Liver (tissue), 9 donors: ENCODE results near the gene MPC1. TPM values are rescaled to one million over a fixed set of nuclear protein-coding genes. Genes with fewer than 3 reads are reported as not detected.

Experiments
- DNase-seq: peaks from one replicate; pipeline ENCODE4 v3.0.0-alpha.2; 2017; ENCODE audit warnings: low spot score
- H3K27ac ChIP-seq, 2 donors: one replicate each; pipeline ENCODE4 v1.7.0; 2013; ENCODE audit warnings: inconsistent platforms in 2 of 2, low read length in 2 of 2, control low read depth in 1 of 2, low read depth in 1 of 2, mild to moderate bottlenecking in 1 of 2
- H3K27me3 ChIP-seq, 4 donors: one replicate each; pipeline versions ENCODE4 v1.6.1 to v1.7.0; 2013; ENCODE audit warnings: low read length in 3 of 4, inconsistent platforms in 1 of 4, mild to moderate bottlenecking in 1 of 4, moderate library complexity in 1 of 4; ENCODE audit not compliant: control insufficient read depth in 4 of 4, insufficient read depth in 4 of 4
- H3K36me3 ChIP-seq, 4 donors: one replicate each; pipeline versions ENCODE4 v1.6.1 to v1.7.0; 2013; ENCODE audit warnings: low read length in 3 of 4, mild to moderate bottlenecking in 3 of 4, low read depth in 1 of 4, moderate library complexity in 1 of 4; ENCODE audit not compliant: control insufficient read depth in 4 of 4, insufficient read depth in 3 of 4
- H3K4me1 ChIP-seq, 4 donors: one replicate each; pipeline versions ENCODE4 v1.6.1 to v1.7.0; 2013; ENCODE audit warnings: low read length in 3 of 4, mild to moderate bottlenecking in 3 of 4, moderate library complexity in 1 of 4; ENCODE audit not compliant: control insufficient read depth in 4 of 4, insufficient read depth in 4 of 4
- H3K4me3 ChIP-seq, 3 donors: one replicate each; pipeline versions ENCODE4 v1.6.1 to v1.7.0; 2013; ENCODE audit warnings: low read length in 3 of 3, control low read depth in 1 of 3, low read depth in 1 of 3, mild to moderate bottlenecking in 1 of 3
- H3K9ac ChIP-seq, 2 donors: one replicate each; pipeline ENCODE4 v1.7.0; 2013; ENCODE audit warnings: low read length in 2 of 2, mild to moderate bottlenecking in 2 of 2, moderate library complexity in 2 of 2, control low read depth in 1 of 2, low read depth in 1 of 2
- H3K9me3 ChIP-seq, 4 donors: one replicate each; pipeline versions ENCODE4 v1.6.1 to v1.7.0; 2013; ENCODE audit warnings: low read length in 3 of 4; ENCODE audit not compliant: control insufficient read depth in 4 of 4
- ATF3 ChIP-seq: IDR thresholded peaks from 2 replicates; pipeline ENCODE4 v1.6.1; 2016; ENCODE audit warnings: antibody characterized with exemption
- EGR1 ChIP-seq, 2 donors: IDR thresholded peaks; 2 replicates each; pipeline ENCODE4 v1.6.1; 2016 to 2018; ENCODE audit warnings: antibody characterized with exemption in 2 of 2, low read depth in 2 of 2
- FOXA1 ChIP-seq: IDR thresholded peaks from 2 replicates; pipeline ENCODE4 v1.6.1; 2016; ENCODE audit warnings: antibody characterized with exemption
- FOXA2 ChIP-seq: IDR thresholded peaks from 2 replicates; pipeline ENCODE4 v1.6.1; 2016; ENCODE audit warnings: antibody characterized with exemption
- HNF4G ChIP-seq: IDR thresholded peaks from 2 replicates; pipeline ENCODE4 v1.6.1; 2016; ENCODE audit warnings: antibody characterized with exemption
- JUND ChIP-seq, 2 donors: IDR thresholded peaks; 2 replicates each; pipeline ENCODE4 v1.6.1; 2016; ENCODE audit warnings: antibody characterized with exemption in 2 of 2
- MAX ChIP-seq: IDR thresholded peaks from 2 replicates; pipeline ENCODE4 v1.6.1; 2016; ENCODE audit warnings: antibody characterized with exemption
- NR2F2 ChIP-seq: IDR thresholded peaks from 2 replicates; pipeline ENCODE4 v1.6.1; 2016; ENCODE audit warnings: antibody characterized with exemption
- RXRA ChIP-seq, 2 donors: IDR thresholded peaks; 2 replicates each; pipeline ENCODE4 v1.6.1; 2017 to 2018; ENCODE audit warnings: antibody characterized with exemption in 2 of 2, mild to moderate bottlenecking in 1 of 2
- SP1 ChIP-seq: IDR thresholded peaks from 2 replicates; pipeline ENCODE4 v1.6.1; 2018; ENCODE audit warnings: antibody characterized with exemption, mild to moderate bottlenecking
- TAF1 ChIP-seq: conservative IDR thresholded peaks from 2 replicates; pipeline ENCODE4 v1.6.1; 2016; ENCODE audit warnings: antibody characterized with exemption, mild to moderate bottlenecking
- WGBS: extraction: QIAGEN DNeasy Blood & Tissue Kit; methylation state at CpG from one replicate; pipeline ENCODE4 v1.1.7; 2013; 5-methylcytosine and 5-hydroxymethylcytosine counted together
- polyA plus RNA-seq, 2 donors: library from polyadenylated mRNA; stranded (reverse) in 1 of 2; unstranded in 1 of 2; fragments of 200-250 nt in 1 of 2; fragments of >200 nt in 1 of 2; fragmentation: Nextera tagmentation in 1 of 2; extraction: Ambion mirVana in 1 of 2; gene quantifications; one replicate each; pipeline versions ENCODE4 v1.2.1 to v1.2.3, GENCODE V29; 2013 to 2015
- total RNA-seq, 2 donors: library from RNA; depleted of rRNA; stranded (reverse); fragments of >200 nt; gene quantifications; one replicate each; pipeline ENCODE4 v1.2.3, GENCODE V29; 2014
- TF ChIP-seq, protein P1 (sequence below): IDR thresholded peaks from 2 replicates; pipeline ENCODE4 v1.6.1; 2016; ENCODE audit warnings: antibody characterized with exemption
- TF ChIP-seq, protein P2 (sequence below): IDR thresholded peaks from 2 replicates; pipeline ENCODE4 v1.6.1; 2016; ENCODE audit warnings: antibody characterized with exemption, mild to moderate bottlenecking
- donor health status: healthy.
- donor health status: healthy.
- donor health status: healthy.
- donor health status: healthy.
- donor health status: healthy.

Gene MPC1
- total and polyA plus RNA-seq, 4 donors = 79.7 to 478 (median 237) TPM

DNA sequence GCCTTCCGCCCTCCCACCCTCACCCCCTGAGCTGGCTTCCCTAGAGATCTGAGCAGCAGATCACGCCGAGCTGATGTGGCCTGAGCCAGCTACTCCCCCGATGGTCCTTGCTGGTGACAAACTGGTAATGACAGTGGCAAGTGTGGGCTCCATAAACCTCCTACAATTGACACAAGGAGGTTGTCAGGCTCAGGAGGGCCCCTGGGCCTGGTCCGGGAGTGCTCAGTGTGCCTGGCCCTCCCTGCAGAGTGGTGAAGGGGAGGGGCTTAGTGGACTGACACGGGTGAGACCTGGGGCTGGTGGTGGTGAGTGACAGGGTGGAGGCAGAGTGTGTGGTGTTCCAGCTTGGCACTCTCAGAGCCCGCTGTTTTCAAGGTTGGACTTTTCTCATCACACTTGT is 22.6 kb upstream of the MPC1 start:
- Histone ChIP-seq H3K27ac (no peak overlapping the region), H3K9ac (no peak overlapping the region), H3K4me3 (no peak overlapping the region), H3K4me1 (peaks cover 0 to 16% (median 10%) of the 10 kb centered on the region in 4 donors), H3K27me3 (no peaks in the 10 kb centered on the region), H3K36me3 (no peaks in the 10 kb centered on the region), H3K9me3 (no peaks in the 10 kb centered on the region)
- no peak for DNase-seq
- WGBS = 82% methylated on average over 7 of the region's 7 CpGs
- TF ChIP-seq NR2F2 (no peak), EGR1 (IDR thresholded peaks at IDR 0.05; ENCODE audit: low read depth in 2 of 2) (no peak), HNF4G (no peak), JUND (IDR thresholded peaks at IDR 0.05) (no peak), SP1 (no peak), RXRA (IDR thresholded peaks at IDR 0.05) (no peak), ATF3 (no peak), TAF1 (no peak), MAX (no peak), FOXA1 (no peak)

DNA sequence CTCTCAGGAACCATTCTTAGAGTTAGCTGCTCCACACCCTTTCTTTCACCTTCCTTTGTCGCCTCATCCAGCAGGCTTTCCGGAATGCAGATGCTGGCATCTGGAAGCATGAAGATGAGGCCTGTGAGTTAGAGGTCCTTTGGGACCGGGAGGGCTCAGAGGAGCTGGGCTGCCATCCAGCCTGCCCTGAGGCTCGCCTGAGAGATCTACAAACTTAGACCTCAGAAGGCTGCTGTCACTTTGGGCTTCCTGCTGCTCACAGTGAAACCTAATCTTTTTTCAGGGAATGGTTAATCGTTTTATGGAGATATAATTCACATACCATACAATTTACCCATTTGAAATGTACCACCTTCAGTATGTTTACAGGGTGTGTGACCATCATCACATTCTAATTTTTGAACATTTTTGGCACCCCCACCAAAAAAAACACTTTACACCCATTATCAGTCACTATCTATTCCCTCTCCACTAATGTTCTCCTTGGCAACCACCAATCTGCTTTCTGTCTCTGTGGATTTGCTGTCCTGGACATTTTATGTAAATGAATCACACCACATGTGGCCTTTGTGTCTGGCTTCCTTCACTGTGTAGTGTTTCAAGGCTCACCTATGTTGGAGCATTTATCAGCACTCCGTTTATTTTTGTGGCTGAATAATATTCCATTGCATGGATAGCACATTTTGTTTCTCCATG is 20.0 kb upstream of the MPC1 start:
- H3K9ac ChIP-seq = no peak overlapping the region
- no peak overlapping the region for H3K27ac ChIP-seq
- no peak overlapping the region for H3K4me3 ChIP-seq
- H3K4me1 ChIP-seq = peaks cover 0 to 19% (median 15%) of the 10 kb centered on the region in 4 donors
- H3K27me3 ChIP-seq = no peaks in the 10 kb centered on the region
- 80% methylated on average over 6 of the region's 6 CpGs for WGBS
- TF ChIP-seq FOXA1 = no peak
- no peak for TF ChIP-seq MAX
- TF ChIP-seq FOXA2 = no peak
- TF ChIP-seq, protein P1, sequence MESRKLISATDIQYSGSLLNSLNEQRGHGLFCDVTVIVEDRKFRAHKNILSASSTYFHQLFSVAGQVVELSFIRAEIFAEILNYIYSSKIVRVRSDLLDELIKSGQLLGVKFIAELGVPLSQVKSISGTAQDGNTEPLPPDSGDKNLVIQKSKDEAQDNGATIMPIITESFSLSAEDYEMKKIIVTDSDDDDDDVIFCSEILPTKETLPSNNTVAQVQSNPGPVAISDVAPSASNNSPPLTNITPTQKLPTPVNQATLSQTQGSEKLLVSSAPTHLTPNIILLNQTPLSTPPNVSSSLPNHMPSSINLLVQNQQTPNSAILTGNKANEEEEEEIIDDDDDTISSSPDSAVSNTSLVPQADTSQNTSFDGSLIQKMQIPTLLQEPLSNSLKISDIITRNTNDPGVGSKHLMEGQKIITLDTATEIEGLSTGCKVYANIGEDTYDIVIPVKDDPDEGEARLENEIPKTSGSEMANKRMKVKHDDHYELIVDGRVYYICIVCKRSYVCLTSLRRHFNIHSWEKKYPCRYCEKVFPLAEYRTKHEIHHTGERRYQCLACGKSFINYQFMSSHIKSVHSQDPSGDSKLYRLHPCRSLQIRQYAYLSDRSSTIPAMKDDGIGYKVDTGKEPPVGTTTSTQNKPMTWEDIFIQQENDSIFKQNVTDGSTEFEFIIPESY = no peak
- TF ChIP-seq, protein P2, sequence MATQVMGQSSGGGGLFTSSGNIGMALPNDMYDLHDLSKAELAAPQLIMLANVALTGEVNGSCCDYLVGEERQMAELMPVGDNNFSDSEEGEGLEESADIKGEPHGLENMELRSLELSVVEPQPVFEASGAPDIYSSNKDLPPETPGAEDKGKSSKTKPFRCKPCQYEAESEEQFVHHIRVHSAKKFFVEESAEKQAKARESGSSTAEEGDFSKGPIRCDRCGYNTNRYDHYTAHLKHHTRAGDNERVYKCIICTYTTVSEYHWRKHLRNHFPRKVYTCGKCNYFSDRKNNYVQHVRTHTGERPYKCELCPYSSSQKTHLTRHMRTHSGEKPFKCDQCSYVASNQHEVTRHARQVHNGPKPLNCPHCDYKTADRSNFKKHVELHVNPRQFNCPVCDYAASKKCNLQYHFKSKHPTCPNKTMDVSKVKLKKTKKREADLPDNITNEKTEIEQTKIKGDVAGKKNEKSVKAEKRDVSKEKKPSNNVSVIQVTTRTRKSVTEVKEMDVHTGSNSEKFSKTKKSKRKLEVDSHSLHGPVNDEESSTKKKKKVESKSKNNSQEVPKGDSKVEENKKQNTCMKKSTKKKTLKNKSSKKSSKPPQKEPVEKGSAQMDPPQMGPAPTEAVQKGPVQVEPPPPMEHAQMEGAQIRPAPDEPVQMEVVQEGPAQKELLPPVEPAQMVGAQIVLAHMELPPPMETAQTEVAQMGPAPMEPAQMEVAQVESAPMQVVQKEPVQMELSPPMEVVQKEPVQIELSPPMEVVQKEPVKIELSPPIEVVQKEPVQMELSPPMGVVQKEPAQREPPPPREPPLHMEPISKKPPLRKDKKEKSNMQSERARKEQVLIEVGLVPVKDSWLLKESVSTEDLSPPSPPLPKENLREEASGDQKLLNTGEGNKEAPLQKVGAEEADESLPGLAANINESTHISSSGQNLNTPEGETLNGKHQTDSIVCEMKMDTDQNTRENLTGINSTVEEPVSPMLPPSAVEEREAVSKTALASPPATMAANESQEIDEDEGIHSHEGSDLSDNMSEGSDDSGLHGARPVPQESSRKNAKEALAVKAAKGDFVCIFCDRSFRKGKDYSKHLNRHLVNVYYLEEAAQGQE = no peak
- TF ChIP-seq TAF1 = no peak
- TF ChIP-seq HNF4G = no peak
- H3K9me3 ChIP-seq = no peaks in the 10 kb centered on the region
- no peak for DNase-seq
- H3K36me3 ChIP-seq = no peaks in the 10 kb centered on the region
